Measurements from ENCODE around the gene RAP2C. TPM values are rescaled to one million over a fixed set of nuclear protein-coding genes. Genes with fewer than 3 reads are reported as not detected.
"Not testable (repeated sequence)": the region's sequence is repeated elsewhere in the genome, so short reads cannot be mapped to it uniquely, and the experiment has no call there.

The RAP2C gene
- total RNA-seq, 2 experiments from 2014 or later: 13.8 to 22.1 TPM

DNA sequence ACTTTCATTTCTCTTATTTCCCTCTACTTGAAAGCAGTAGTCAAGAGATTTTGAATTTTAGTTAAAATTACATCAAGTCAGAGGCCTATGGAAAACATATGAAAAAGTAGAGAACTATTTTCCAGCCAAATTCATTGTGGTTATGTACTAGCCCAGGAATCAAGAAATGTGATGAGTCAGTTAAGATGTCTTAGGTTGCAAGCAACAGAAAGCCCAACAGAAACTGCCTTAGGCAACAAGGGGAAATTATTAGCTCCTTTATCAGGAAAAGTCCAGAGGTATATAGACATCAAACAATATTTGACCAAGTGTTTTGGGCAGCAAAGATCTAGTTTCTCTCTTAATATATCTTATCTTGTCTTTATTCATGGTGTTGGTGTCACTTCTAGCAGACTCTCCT, 53.6 kb downstream of the RAP2C start:
- Histone ChIP-seq H2AFZ (ENCODE audit: low read length) (no peak overlapping the region), H3K4me3 (ENCODE audit: low read depth, low read length, poor library complexity, severe bottlenecking) (no peak overlapping the region), H3K4me1 (ENCODE audit: insufficient read depth, low read length, poor library complexity, severe bottlenecking) (no peaks in the 10 kb centered on the region), H3K9me3 (ENCODE audit: low read length) (no peaks in the 10 kb centered on the region), H4K20me1 (ENCODE audit: insufficient read depth, low read length) (no peaks in the 10 kb centered on the region), H3K79me2 (ENCODE audit: insufficient read depth, low read depth, low read length) (no peaks in the 10 kb centered on the region), H3K36me3 (ENCODE audit: insufficient read depth, low read length) (no peaks in the 10 kb centered on the region), H3K27ac (ENCODE audit: low read depth, low read length, poor library complexity, severe bottlenecking) (no peak overlapping the region), H3K4me2 (ENCODE audit: low read length) (no peak overlapping the region), H3K9me2 (ENCODE audit: insufficient read depth, low read length) (no peaks in the 10 kb centered on the region)
- BruUV-seq (replicated peaks): no TSS peak
- TF ChIP-seq EZH2phosphoT487 (IDR thresholded peaks at IDR 0.05; ENCODE audit: borderline replicate concordance, low read depth, low read length) (no peak), CTCF (conservative IDR thresholded peaks at IDR 0.05; ENCODE audit: low read length) (no peak)
- CTCF ChIA-PET (ENCODE audit: unreplicated experiment): no interaction called here
- intact Hi-C loops (cut with micrococcal nuclease; ENCODE audit: unreplicated experiment): no loop called here
- POLR2A ChIA-PET: no interaction called here
- DNase-seq (ENCODE audit: low spot score): no peak

DNA sequence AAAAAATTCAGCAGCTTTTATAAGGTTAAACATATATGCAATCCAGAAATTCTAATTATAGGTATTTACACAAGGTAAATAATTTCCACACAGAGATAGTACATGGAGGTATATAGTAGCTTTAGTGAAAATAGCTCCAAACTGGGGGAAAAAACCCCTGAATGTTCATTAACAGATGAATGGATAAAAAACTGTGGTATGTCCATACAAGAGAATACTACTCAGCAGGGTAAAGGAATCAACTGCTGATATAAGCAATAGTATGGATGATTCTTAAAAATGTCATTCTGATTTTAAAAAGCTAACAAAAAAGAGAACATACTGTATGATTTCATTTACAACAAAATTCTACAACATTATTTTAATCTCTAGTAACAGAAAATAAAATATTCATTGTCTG, 54.2 kb downstream of the RAP2C start:
- Histone ChIP-seq H3K4me3 (ENCODE audit: low read depth, low read length, poor library complexity, severe bottlenecking) (no peak overlapping the region), H3K79me2 (ENCODE audit: insufficient read depth, low read depth, low read length) (no peaks in the 10 kb centered on the region), H3K27ac (ENCODE audit: low read depth, low read length, poor library complexity, severe bottlenecking) (no peak overlapping the region), H3K36me3 (ENCODE audit: insufficient read depth, low read length) (no peaks in the 10 kb centered on the region), H3K4me2 (ENCODE audit: low read length) (no peak overlapping the region), H4K20me1 (ENCODE audit: insufficient read depth, low read length) (no peaks in the 10 kb centered on the region), H2AFZ (ENCODE audit: low read length) (no peak overlapping the region), H3K9me3 (ENCODE audit: low read length) (no peaks in the 10 kb centered on the region), H3K4me1 (ENCODE audit: insufficient read depth, low read length, poor library complexity, severe bottlenecking) (no peaks in the 10 kb centered on the region), H3K9me2 (ENCODE audit: insufficient read depth, low read length) (no peaks in the 10 kb centered on the region)
- TF ChIP-seq EZH2phosphoT487 (IDR thresholded peaks at IDR 0.05; ENCODE audit: borderline replicate concordance, low read depth, low read length) (no peak), CTCF (conservative IDR thresholded peaks at IDR 0.05; ENCODE audit: low read length) (no peak)
- POLR2A ChIA-PET: no interaction called here
- CTCF ChIA-PET (ENCODE audit: unreplicated experiment): no interaction called here
- intact Hi-C loops (cut with micrococcal nuclease; ENCODE audit: unreplicated experiment): no loop called here
- BruUV-seq (replicated peaks): no TSS peak
- DNase-seq (ENCODE audit: low spot score): no peak

DNA sequence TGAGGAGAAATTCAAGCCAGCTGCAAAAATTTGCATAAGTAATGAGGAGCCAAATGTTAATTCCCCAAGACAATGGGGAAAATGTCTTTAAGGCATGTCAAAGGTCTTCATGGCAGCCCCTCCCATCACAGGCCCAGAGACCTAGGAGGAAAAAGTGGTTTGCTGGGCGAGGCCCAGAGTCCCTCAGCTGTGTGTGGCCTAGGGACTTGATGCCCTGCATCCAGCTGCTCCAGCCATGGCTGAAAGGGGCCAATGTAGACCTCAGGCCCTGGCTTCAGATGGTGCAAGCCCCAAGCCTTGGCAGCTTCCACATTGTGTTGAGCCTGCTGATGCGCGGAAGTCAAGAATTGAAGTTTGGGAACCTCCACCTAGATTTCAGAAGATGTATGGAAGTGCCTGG, 56.2 kb downstream of the RAP2C start:
- H3K36me3 ChIP-seq (ENCODE audit: insufficient read depth, low read length); H3K9me2 ChIP-seq (ENCODE audit: insufficient read depth, low read length); H3K27ac ChIP-seq (ENCODE audit: low read depth, low read length, poor library complexity, severe bottlenecking); DNase-seq (ENCODE audit: low spot score); H3K9me3 ChIP-seq (ENCODE audit: low read length); H4K20me1 ChIP-seq (ENCODE audit: insufficient read depth, low read length); H3K4me2 ChIP-seq (ENCODE audit: low read length); H2AFZ ChIP-seq (ENCODE audit: low read length); CTCF ChIA-PET (ENCODE audit: unreplicated experiment); H3K4me1 ChIP-seq (ENCODE audit: insufficient read depth, low read length, poor library complexity, severe bottlenecking); POLR2A ChIA-PET; H3K79me2 ChIP-seq (ENCODE audit: insufficient read depth, low read depth, low read length); H3K4me3 ChIP-seq (ENCODE audit: low read depth, low read length, poor library complexity, severe bottlenecking); intact Hi-C loops (cut with micrococcal nuclease; ENCODE audit: unreplicated experiment); BruUV-seq (replicated peaks): not testable (repeated sequence)

Measured in OCI-LY7 (cell line).